Ascending aorta (tissue), 2 donors: ENCODE results near the gene VDAC1. TPM values are rescaled to one million over a fixed set of nuclear protein-coding genes. Genes with fewer than 3 reads are reported as not detected.
A peak's percentile ranks its signal among the peaks of the same experiment; 100 is the strongest.

Experiments
- DNase-seq, 2 donors: peaks; one replicate each; pipeline ENCODE4 v3.0.0-alpha.2; 2019; ENCODE audit warnings: low spot score in 2 of 2
- H3K27ac ChIP-seq, 2 donors: fragments of 200-600 bp; sonication (generic); one replicate each; pipeline ENCODE4 v1.5.1; 2016 to 2017; ENCODE audit warnings: mild to moderate bottlenecking in 1 of 2
- H3K27me3 ChIP-seq: fragments of 200-600 bp; sonication (generic); one replicate; pipeline ENCODE4 v1.5.1; 2017
- H3K36me3 ChIP-seq, 2 donors: fragments of 200-600 bp; sonication (generic); one replicate each; pipeline ENCODE4 v1.5.1; 2016
- H3K4me1 ChIP-seq, 2 donors: fragments of 200-600 bp; sonication (generic); one replicate each; pipeline ENCODE4 v1.5.1; 2016 to 2017; ENCODE audit warnings: mild to moderate bottlenecking in 1 of 2
- H3K4me3 ChIP-seq, 2 donors: fragments of 200-600 bp; sonication (generic); one replicate each; pipeline ENCODE4 v1.5.1; 2016 to 2017; ENCODE audit warnings: mild to moderate bottlenecking in 1 of 2
- H3K9me3 ChIP-seq, 2 donors: fragments of 200-600 bp; sonication (generic); one replicate each; pipeline ENCODE4 v1.5.1; 2016
- CTCF ChIP-seq, 3 experiments: fragments of 200-600 bp in 2 of 3; fragments of 450-650 bp in 1 of 3; sonication (generic) in 2 of 3; IDR thresholded peaks; one replicate each; pipeline ENCODE4 v1.5.1; 2016 to 2019; ENCODE audit warnings: antibody characterized with exemption in 3 of 3, mild to moderate bottlenecking in 1 of 3, moderate library complexity in 1 of 3
- intact Hi-C: fragments of 100-400 bp; cut with DNase I; formaldehyde crosslinking; loops from one replicate; pipeline ENCODE4 v1.15.1; 2023
- total RNA-seq: library from RNA; depleted of rRNA; stranded (reverse); fragments of >200 nt; gene quantifications from one replicate; pipeline ENCODE4 v1.1.0, GENCODE V29; 2016

VDAC1 gene
- total RNA-seq, 1 donor from 2014 or later = 50.2 TPM

GRCh38 chr5:133926489-133927299, 78.1 kb downstream of the VDAC1 start:
- no peaks in the 10 kb centered on the region for H3K27me3 ChIP-seq
- intact Hi-C loops = no loop called here
- no peak for TF ChIP-seq CTCF (IDR thresholded peaks at IDR 0.05)
- H3K4me1 ChIP-seq = peaks cover 4 to 19% of the 10 kb centered on the region in 2 donors
- H3K9me3 ChIP-seq = no peaks in the 10 kb centered on the region
- peak overlapping the region in 1 of 2 donors; percentile 9 for H3K27ac ChIP-seq
- no peak overlapping the region for H3K4me3 ChIP-seq
- H3K36me3 ChIP-seq = no peaks in the 10 kb centered on the region
- DNase-seq = no peak

- DNase-seq = no peak
- H3K9me3 ChIP-seq = no peaks in the 10 kb centered on the region
- TF ChIP-seq CTCF (IDR thresholded peaks at IDR 0.05) = no peak
- H3K4me3 ChIP-seq = no peak overlapping the region
- H3K27ac ChIP-seq = no peak overlapping the region
- intact Hi-C loops = no loop called here
- no peaks in the 10 kb centered on the region for H3K36me3 ChIP-seq
- H3K4me1 ChIP-seq = peaks cover 4 to 19% of the 10 kb centered on the region in 2 donors
- H3K27me3 ChIP-seq = no peaks in the 10 kb centered on the region
Measured at GRCh38 chr5:133925866-133926488, 78.8 kb downstream of the VDAC1 start.

- Histone ChIP-seq H3K9me3 (no peaks in the 10 kb centered on the region), H3K4me3 (no peak overlapping the region), H3K27ac (no peak overlapping the region), H3K27me3 (no peaks in the 10 kb centered on the region), H3K36me3 (no peaks in the 10 kb centered on the region), H3K4me1 (peaks cover under 1 to 15% of the 10 kb centered on the region in 2 donors)
- TF ChIP-seq CTCF (IDR thresholded peaks at IDR 0.05) = no peak
- DNase-seq = no peak
- intact Hi-C loops = no loop called here
Measured at GRCh38 chr5:133925269-133925668, 79.5 kb downstream of the VDAC1 start.

GRCh38 chr5:133924221-133924920, 80.4 kb downstream of the VDAC1 start:
- no peak for TF ChIP-seq CTCF (IDR thresholded peaks at IDR 0.05)
- no peak for DNase-seq

GRCh38 chr5:133921979-133922378, 82.8 kb downstream of the VDAC1 start:
- H3K4me1 ChIP-seq = no peaks in the 10 kb centered on the region
- no peak overlapping the region for H3K27ac ChIP-seq
- H3K4me3 ChIP-seq = no peak overlapping the region
- no peak for TF ChIP-seq CTCF (IDR thresholded peaks at IDR 0.05)
- DNase-seq = no peak
- H3K9me3 ChIP-seq = no peaks in the 10 kb centered on the region
- H3K27me3 ChIP-seq = no peaks in the 10 kb centered on the region
- intact Hi-C loops = no loop called here
- no peaks in the 10 kb centered on the region for H3K36me3 ChIP-seq

More at GRCh38 chr5:133924221-133924920, 80.4 kb downstream of the VDAC1 start:
- H3K4me3 ChIP-seq = no peak overlapping the region
- no peaks in the 10 kb centered on the region for H3K27me3 ChIP-seq
- H3K36me3 ChIP-seq = no peaks in the 10 kb centered on the region
- peaks cover 0 to 8% of the 10 kb centered on the region in 2 donors for H3K4me1 ChIP-seq
- H3K27ac ChIP-seq = no peak overlapping the region
- no peaks in the 10 kb centered on the region for H3K9me3 ChIP-seq
- intact Hi-C loops = no loop called here

Other genes with a start within 250 kb of the VDAC1 start
- 177 TPM for gene C5orf15, start 36.4 kb downstream of the VDAC1 start, total RNA-seq
- 12.1 TPM for gene TCF7, start 109.7 kb upstream of the VDAC1 start, total RNA-seq
- 144 TPM for gene SKP1, start 172.0 kb upstream of the VDAC1 start, total RNA-seq
- gene PPP2CA, start 221.1 kb upstream of the VDAC1 start, total RNA-seq = 26.2 TPM